Keratinocyte (primary cell): ENCODE data around the gene FGF22. TPM values are rescaled to one million over a fixed set of nuclear protein-coding genes. Genes with fewer than 3 reads are reported as not detected.

Experiments
- DNase-seq: peaks from one replicate; pipeline ENCODE4 v3.0.0-alpha.2; 2011; ENCODE audit warnings: low read depth, missing footprints, low spot score
- FAIRE-seq: peaks from 2 replicates; lab custom pipeline; 2011; peaks lifted over from hg19 to GRCh38; lab: Jason Lieb, UNC
- H2AFZ ChIP-seq: 2 replicates; pipeline ENCODE4 v1.6.0; 2012; ENCODE audit warnings: low read length, control low read depth, inconsistent platforms; ENCODE audit not compliant: control insufficient read depth
- H3K27ac ChIP-seq: 2 replicates; pipeline ENCODE4 v1.5.1; 2011; ENCODE audit warnings: low read length; ENCODE audit not compliant: control insufficient read depth, insufficient read depth
- H3K27me3 ChIP-seq: 3 replicates; pipeline ENCODE4 v1.6.0; 2011; ENCODE audit warnings: low read length; ENCODE audit not compliant: control insufficient read depth, insufficient read depth; ENCODE audit errors: extremely low read depth
- H3K36me3 ChIP-seq, 2 experiments: 2 replicates in 1 of 2; 3 replicates in 1 of 2; pipeline ENCODE4 v1.5.1; 2011; ENCODE audit warnings: low read length in 2 of 2, mild to moderate bottlenecking in 1 of 2; ENCODE audit not compliant: control insufficient read depth in 2 of 2, insufficient read depth in 2 of 2; ENCODE audit errors: extremely low read depth in 1 of 2
- H3K4me1 ChIP-seq: 3 replicates; pipeline ENCODE4 v1.5.1; 2011; ENCODE audit warnings: low read length; ENCODE audit not compliant: control insufficient read depth, insufficient read depth; ENCODE audit errors: extremely low read depth
- H3K4me2 ChIP-seq: 3 replicates; pipeline ENCODE4 v1.6.0; 2011; ENCODE audit warnings: low read depth, low read length; ENCODE audit not compliant: control insufficient read depth, insufficient read depth; ENCODE audit errors: extremely low read depth
- H3K4me3 ChIP-seq, 3 experiments: fragments of 200-600 bp in 1 of 3; sonication (generic) in 1 of 3; 2 replicates in 2 of 3; 3 replicates in 1 of 3; pipeline ENCODE4 v1.5.1; 2011 to 2016; ENCODE audit warnings: low read length in 3 of 3, mild to moderate bottlenecking in 3 of 3, control low read depth in 2 of 3, inconsistent platforms in 1 of 3, low read depth in 1 of 3, mixed read lengths in 1 of 3, mixed run types in 1 of 3, moderate library complexity in 1 of 3; ENCODE audit not compliant: control insufficient read depth in 2 of 3, insufficient read depth in 2 of 3; ENCODE audit errors: extremely low read depth in 1 of 3
- H3K79me2 ChIP-seq: 2 replicates; pipeline ENCODE4 v1.6.0; 2012; ENCODE audit warnings: low read length; ENCODE audit not compliant: control insufficient read depth, insufficient read depth
- H3K9ac ChIP-seq: 3 replicates; pipeline ENCODE4 v1.6.0; 2011; ENCODE audit warnings: low read length; ENCODE audit not compliant: control insufficient read depth, insufficient read depth; ENCODE audit errors: extremely low read depth
- H3K9me1 ChIP-seq: 3 replicates; pipeline ENCODE4 v1.6.0; 2011; ENCODE audit warnings: low read length; ENCODE audit not compliant: control insufficient read depth, insufficient read depth; ENCODE audit errors: extremely low read depth
- H3K9me3 ChIP-seq: 2 replicates; pipeline ENCODE4 v1.5.1; 2012; ENCODE audit warnings: low read depth, low read length; ENCODE audit not compliant: control insufficient read depth
- H4K20me1 ChIP-seq: 3 replicates; pipeline ENCODE4 v1.6.0; 2011; ENCODE audit warnings: low read length; ENCODE audit not compliant: control insufficient read depth, insufficient read depth; ENCODE audit errors: extremely low read depth
- CTCF ChIP-seq, 3 experiments: IDR thresholded peaks in 1 of 3; conservative IDR thresholded peaks in 1 of 3; optimal IDR thresholded peaks in 1 of 3; 2 replicates in 2 of 3; 3 replicates in 1 of 3; pipeline versions ENCODE3 to v1.5.1; 2011; ENCODE audit warnings: low read length in 3 of 3, mild to moderate bottlenecking in 3 of 3, moderate library complexity in 2 of 3, control low read depth in 1 of 3, inconsistent platforms in 1 of 3; ENCODE audit not compliant: insufficient read depth in 2 of 3; ENCODE audit errors: extremely low read depth in 1 of 3
- EZH2 ChIP-seq: IDR thresholded peaks from one replicate; pipeline ENCODE4 v1.6.1; 2012; ENCODE audit warnings: inconsistent platforms, mild to moderate bottlenecking, low read length, moderate library complexity
- dilution Hi-C: fragments of 300-500 bp; cut with MboI; formaldehyde crosslinking; loops from one replicate; pipeline ENCODE4 v1.7.0; 2020; ENCODE audit warnings: low sequenced_read_pairs; ENCODE audit not compliant: extremely low pct_ligation_motif_present
- polyA plus RNA-seq, 5 experiments: library from polyadenylated mRNA; depleted of rRNA in 3 of 5; stranded (reverse) in 3 of 5; stranded (forward) in 1 of 5; unstranded in 1 of 5; fragments of >200 nt; gene quantifications; 1 replicate in 1 of 5; 2 replicates in 3 of 5; 3 replicates in 1 of 5; pipeline versions ENCODE4 v1.2.1 to v1.2.3, GENCODE V29; 2011 to 2012; ENCODE audit warnings: missing spikeins in 2 of 5, low read depth in 1 of 5, low replicate concordance in 1 of 5

The FGF22 gene
- polyA plus RNA-seq, 1 donor (not counting 4 experiments of a cell fraction or from before 2014, with no cell fraction given), result not detected

- no peaks in the 10 kb centered on the region for H3K9me1 ChIP-seq
- H3K4me1 ChIP-seq, result peaks cover 24% of the 10 kb centered on the region
- no peak overlapping the region for H2AFZ ChIP-seq
- dilution Hi-C loops, result no loop called here
- TF ChIP-seq EZH2 (no peak), CTCF (optimal IDR thresholded peaks at IDR 0.05 in 1 of 3, IDR thresholded peaks at IDR 0.05 in 1 of 3, conservative IDR thresholded peaks at IDR 0.05 in 1 of 3; ENCODE audit: extremely low read depth in 1 of 3, insufficient read depth in 2 of 3, low read length in 3 of 3) (no peak)
- no peaks in the 10 kb centered on the region for H3K9me3 ChIP-seq
- FAIRE-seq (no peak), DNase-seq (no peak)
- H3K27me3 ChIP-seq, result no peaks in the 10 kb centered on the region
- no peak overlapping the region for H3K9ac ChIP-seq
- H4K20me1 ChIP-seq, result no peaks in the 10 kb centered on the region
- H3K4me2 ChIP-seq, result no peak overlapping the region
- H3K79me2 ChIP-seq, result peaks cover 16% of the 10 kb centered on the region
- H3K36me3 ChIP-seq, result peaks cover 4 to 13% of the 10 kb centered on the region in 2 experiments
- H3K27ac ChIP-seq, result no peak overlapping the region
- H3K4me3 ChIP-seq, result no peak overlapping the region
Observed at GRCh38 chr19:629961-630714, 9.5 kb upstream of the FGF22 start.

GRCh38 chr19:632579-633067, 7.1 kb upstream of the FGF22 start:
- peaks cover 16% of the 10 kb centered on the region for H3K79me2 ChIP-seq
- H3K36me3 ChIP-seq, result peaks cover 4 to 7% of the 10 kb centered on the region in 2 experiments
- no peak for DNase-seq
- peak overlapping the region; percentile 41 for H2AFZ ChIP-seq
- peak overlapping the region; percentile 84 for H3K4me2 ChIP-seq
- peak overlapping the region; percentile 66 for H3K27ac ChIP-seq
- dilution Hi-C loops, result no loop called here
- H3K9me1 ChIP-seq, result no peaks in the 10 kb centered on the region
- peak overlapping the region; percentile 76 to 87 (median 85) for H3K4me3 ChIP-seq
- H3K9me3 ChIP-seq, result no peaks in the 10 kb centered on the region
- no peak for FAIRE-seq
- no peaks in the 10 kb centered on the region for H4K20me1 ChIP-seq
- H3K4me1 ChIP-seq, result peaks cover 15% of the 10 kb centered on the region
- H3K9ac ChIP-seq, result peak overlapping the region; percentile 86
- TF ChIP-seq CTCF (optimal IDR thresholded peaks at IDR 0.05 in 1 of 3, IDR thresholded peaks at IDR 0.05 in 1 of 3, conservative IDR thresholded peaks at IDR 0.05 in 1 of 3; ENCODE audit: extremely low read depth in 1 of 3, insufficient read depth in 2 of 3, low read length in 3 of 3) (no peak), EZH2 (no peak)
- no peaks in the 10 kb centered on the region for H3K27me3 ChIP-seq
